ENCODE results near the gene ANTXR1. TPM values are rescaled to one million over a fixed set of nuclear protein-coding genes. Genes with fewer than 3 reads are reported as not detected.

Gene ANTXR1
- total and polyA plus RNA-seq, 2 donors (not counting 1 experiment from before 2014, with no cell fraction given) = 44.6 to 101 TPM

DNA sequence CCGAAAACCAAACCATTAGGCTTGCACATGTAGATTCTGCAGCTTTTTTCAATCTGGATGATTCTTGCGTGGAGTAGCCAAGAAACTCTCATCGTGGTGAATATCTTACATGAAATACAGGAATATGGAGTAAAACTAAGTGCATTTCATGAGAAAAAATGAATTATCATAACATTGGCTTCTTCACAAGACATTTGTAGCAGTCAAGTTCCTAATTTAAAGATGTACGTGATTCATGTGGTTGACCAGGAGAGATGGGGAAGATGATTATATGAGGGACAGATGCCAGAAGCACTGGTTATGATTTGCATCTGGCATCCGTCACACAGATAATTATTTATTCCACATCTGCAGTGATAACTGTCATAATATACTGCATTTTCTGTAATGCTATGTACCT lies 90.4 kb downstream of the ANTXR1 start:
- Histone ChIP-seq H3K4me1 (ENCODE audit: control insufficient read depth, extremely low read depth, insufficient read depth, low read length) (peaks cover 11% of the 10 kb centered on the region), H3K4me2 (ENCODE audit: extremely low read depth, insufficient read depth, low read length) (no peak overlapping the region), H3K9ac (ENCODE audit: insufficient read depth, low read length) (no peak overlapping the region), H4K20me1 (ENCODE audit: control insufficient read depth, extremely low read depth, insufficient read depth, low read length) (no peaks in the 10 kb centered on the region), H3K27ac (ENCODE audit: insufficient read depth, low read length) (no peak overlapping the region), H3K79me2 (ENCODE audit: control insufficient read depth, insufficient read depth, low read length) (no peaks in the 10 kb centered on the region), H3K36me3 (ENCODE audit: control insufficient read depth, insufficient read depth, low read length) (no peaks in the 10 kb centered on the region), H3K4me3 (replicated peaks in 1 of 4; ENCODE audit: control extremely low read depth in 1 of 4, insufficient read depth in 1 of 4, low read depth in 3 of 4, low read length in 4 of 4) (no peak overlapping the region), H3K27me3 (ENCODE audit: control insufficient read depth, insufficient read depth, low read length) (no peaks in the 10 kb centered on the region), H3K9me3 (ENCODE audit: control insufficient read depth, insufficient read depth, low read depth, low read length) (no peaks in the 10 kb centered on the region), H2AFZ (ENCODE audit: low read length) (no peak overlapping the region)
- TF ChIP-seq, protein P1, sequence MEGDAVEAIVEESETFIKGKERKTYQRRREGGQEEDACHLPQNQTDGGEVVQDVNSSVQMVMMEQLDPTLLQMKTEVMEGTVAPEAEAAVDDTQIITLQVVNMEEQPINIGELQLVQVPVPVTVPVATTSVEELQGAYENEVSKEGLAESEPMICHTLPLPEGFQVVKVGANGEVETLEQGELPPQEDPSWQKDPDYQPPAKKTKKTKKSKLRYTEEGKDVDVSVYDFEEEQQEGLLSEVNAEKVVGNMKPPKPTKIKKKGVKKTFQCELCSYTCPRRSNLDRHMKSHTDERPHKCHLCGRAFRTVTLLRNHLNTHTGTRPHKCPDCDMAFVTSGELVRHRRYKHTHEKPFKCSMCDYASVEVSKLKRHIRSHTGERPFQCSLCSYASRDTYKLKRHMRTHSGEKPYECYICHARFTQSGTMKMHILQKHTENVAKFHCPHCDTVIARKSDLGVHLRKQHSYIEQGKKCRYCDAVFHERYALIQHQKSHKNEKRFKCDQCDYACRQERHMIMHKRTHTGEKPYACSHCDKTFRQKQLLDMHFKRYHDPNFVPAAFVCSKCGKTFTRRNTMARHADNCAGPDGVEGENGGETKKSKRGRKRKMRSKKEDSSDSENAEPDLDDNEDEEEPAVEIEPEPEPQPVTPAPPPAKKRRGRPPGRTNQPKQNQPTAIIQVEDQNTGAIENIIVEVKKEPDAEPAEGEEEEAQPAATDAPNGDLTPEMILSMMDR (conservative IDR thresholded peaks at IDR 0.05 in 1 of 2, IDR thresholded peaks at IDR 0.05 in 1 of 2; ENCODE audit: low read depth in 1 of 2, low read length in 2 of 2) = no peak
- TF ChIP-seq EZH2 (IDR thresholded peaks at IDR 0.05; ENCODE audit: low read length, missing control alignments) = no peak
- no peak for DNase-seq (ENCODE audit: low read depth in 2 of 2)

DNA sequence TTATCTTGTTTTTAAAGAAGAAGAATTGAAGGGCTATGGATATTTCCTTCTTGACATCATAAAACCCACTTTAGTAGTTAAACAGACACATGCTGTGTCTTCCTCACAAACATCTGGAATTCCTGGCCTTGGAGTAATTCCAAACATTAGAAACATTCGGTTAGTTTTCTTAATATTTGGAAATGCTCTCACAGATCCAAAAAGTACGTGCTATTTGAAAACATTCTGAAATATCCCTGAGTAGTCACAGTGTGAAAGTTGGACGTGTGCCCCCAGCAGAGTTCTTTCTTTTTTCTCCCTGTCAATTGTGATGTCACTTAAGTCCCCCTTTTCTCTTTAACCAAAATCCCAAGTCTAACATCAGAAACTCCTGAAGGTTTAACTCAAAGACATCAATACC lies 91.3 kb downstream of the ANTXR1 start:
- no peaks in the 10 kb centered on the region for H4K20me1 ChIP-seq (ENCODE audit: control insufficient read depth, extremely low read depth, insufficient read depth, low read length)
- no peak for TF ChIP-seq EZH2 (IDR thresholded peaks at IDR 0.05; ENCODE audit: low read length, missing control alignments)
- TF ChIP-seq, protein P1 (conservative IDR thresholded peaks at IDR 0.05 in 1 of 2, IDR thresholded peaks at IDR 0.05 in 1 of 2; ENCODE audit: low read depth in 1 of 2, low read length in 2 of 2) = no peak
- no peak overlapping the region for H3K27ac ChIP-seq (ENCODE audit: insufficient read depth, low read length)
- no peak overlapping the region for H3K4me2 ChIP-seq (ENCODE audit: extremely low read depth, insufficient read depth, low read length)
- H3K9ac ChIP-seq (ENCODE audit: insufficient read depth, low read length) = no peak overlapping the region
- no peaks in the 10 kb centered on the region for H3K36me3 ChIP-seq (ENCODE audit: control insufficient read depth, insufficient read depth, low read length)
- no peak overlapping the region for H3K4me3 ChIP-seq (replicated peaks in 1 of 4; ENCODE audit: control extremely low read depth in 1 of 4, insufficient read depth in 1 of 4, low read depth in 3 of 4, low read length in 4 of 4)
- no peaks in the 10 kb centered on the region for H3K9me3 ChIP-seq (ENCODE audit: control insufficient read depth, insufficient read depth, low read depth, low read length)
- no peaks in the 10 kb centered on the region for H3K27me3 ChIP-seq (ENCODE audit: control insufficient read depth, insufficient read depth, low read length)
- no peak for DNase-seq (ENCODE audit: low read depth in 2 of 2)
- H2AFZ ChIP-seq (ENCODE audit: low read length) = no peak overlapping the region
- H3K4me1 ChIP-seq (ENCODE audit: control insufficient read depth, extremely low read depth, insufficient read depth, low read length) = peaks cover 11% of the 10 kb centered on the region
- H3K79me2 ChIP-seq (ENCODE audit: control insufficient read depth, insufficient read depth, low read length) = no peaks in the 10 kb centered on the region

- H3K79me2 ChIP-seq (ENCODE audit: control insufficient read depth, insufficient read depth, low read length) = no peaks in the 10 kb centered on the region
- H3K4me3 ChIP-seq (replicated peaks in 1 of 4; ENCODE audit: control extremely low read depth in 1 of 4, insufficient read depth in 1 of 4, low read depth in 3 of 4, low read length in 4 of 4) = no peak overlapping the region
- no peak overlapping the region for H2AFZ ChIP-seq (ENCODE audit: low read length)
- no peak overlapping the region for H3K27ac ChIP-seq (ENCODE audit: insufficient read depth, low read length)
- no peaks in the 10 kb centered on the region for H3K36me3 ChIP-seq (ENCODE audit: control insufficient read depth, insufficient read depth, low read length)
- H4K20me1 ChIP-seq (ENCODE audit: control insufficient read depth, extremely low read depth, insufficient read depth, low read length) = no peaks in the 10 kb centered on the region
- no peak overlapping the region for H3K9ac ChIP-seq (ENCODE audit: insufficient read depth, low read length)
- H3K4me2 ChIP-seq (ENCODE audit: extremely low read depth, insufficient read depth, low read length) = no peak overlapping the region
- H3K4me1 ChIP-seq (ENCODE audit: control insufficient read depth, extremely low read depth, insufficient read depth, low read length) = no peaks in the 10 kb centered on the region
- no peak for DNase-seq (ENCODE audit: low read depth in 2 of 2)
- H3K9me3 ChIP-seq (ENCODE audit: control insufficient read depth, insufficient read depth, low read depth, low read length) = no peaks in the 10 kb centered on the region
- TF ChIP-seq EZH2 (IDR thresholded peaks at IDR 0.05; ENCODE audit: low read length, missing control alignments) = no peak
- TF ChIP-seq, protein P1 (conservative IDR thresholded peaks at IDR 0.05 in 1 of 2, IDR thresholded peaks at IDR 0.05 in 1 of 2; ENCODE audit: low read depth in 1 of 2, low read length in 2 of 2) = no peak
- H3K27me3 ChIP-seq (ENCODE audit: control insufficient read depth, insufficient read depth, low read length) = no peaks in the 10 kb centered on the region
Observed at GRCh38 chr2:69109255-69109654, 96.3 kb downstream of the ANTXR1 start.
